HG03175 (cell line): ENCODE measurements around the gene TCF4.
A peak's percentile ranks its signal among the peaks of the same experiment; 100 is the strongest.

ENCODE experiments used
- ATAC-seq: cut with Tn5 transposase; IDR thresholded peaks from one replicate; pipeline ENCODE4 v1.9.1; 2021; ENCODE audit warnings: mild to moderate bottlenecking, moderate library complexity; ENCODE audit not compliant: unreplicated experiment

TCF4 gene

GRCh38 chr18:55588111-55588869 lies at the start of gene TCF4:
Gene TCF4 (minus strand): TSS chr18:55588192. CDS start chr18:55587116, 1,076 bp downstream.
- ATAC-seq: no peak

GRCh38 chr18:55637204-55637603 lies 49.2 kb upstream of the TCF4 start:
- no peak for ATAC-seq

- no peak for ATAC-seq
These were observed 47.4 kb upstream of the TCF4 start for GRCh38 chr18:55635439-55635838.

GRCh38 chr18:55634545-55634944 lies 46.6 kb upstream of the TCF4 start:
- no peak for ATAC-seq

GRCh38 chr18:55633032-55633431 lies 45.0 kb upstream of the TCF4 start:
- no peak for ATAC-seq

- ATAC-seq: no peak
These were observed 41.1 kb upstream of the TCF4 start for GRCh38 chr18:55629133-55629532.

GRCh38 chr18:55627007-55627406 lies 39.0 kb upstream of the TCF4 start:
- no peak for ATAC-seq

- ATAC-seq: no peak
These were observed 37.9 kb upstream of the TCF4 start for GRCh38 chr18:55625901-55626300.

GRCh38 chr18:55623626-55624025 lies 35.6 kb upstream of the TCF4 start:
- ATAC-seq: no peak

GRCh38 chr18:55610506-55610905 lies 22.5 kb upstream of the TCF4 start:
- ATAC-seq: no peak

- no peak for ATAC-seq
These were observed 21.3 kb upstream of the TCF4 start for GRCh38 chr18:55609160-55609825.

- no peak for ATAC-seq
These were observed 20.5 kb upstream of the TCF4 start for GRCh38 chr18:55608497-55608896.

- ATAC-seq: no peak
These were observed 19.8 kb upstream of the TCF4 start for GRCh38 chr18:55607773-55608172.

GRCh38 chr18:55605733-55606338 lies 17.8 kb upstream of the TCF4 start:
- ATAC-seq: peak; percentile 61

- no peak for ATAC-seq
These were observed 15.8 kb upstream of the TCF4 start for GRCh38 chr18:55603775-55604174.

GRCh38 chr18:55593888-55594287 lies 5.9 kb upstream of the TCF4 start:
- ATAC-seq: no peak

- no peak for ATAC-seq
These were observed 4.6 kb upstream of the TCF4 start for GRCh38 chr18:55592572-55592971.

- no peak for ATAC-seq
These were observed 4.1 kb upstream of the TCF4 start for GRCh38 chr18:55592106-55592505.

GRCh38 chr18:55589625-55590291 lies 1.8 kb upstream of the TCF4 start:
- ATAC-seq: peak; percentile 85

- ATAC-seq: no peak
These were observed 1.0 kb upstream of the TCF4 start for GRCh38 chr18:55588870-55589595.
